Neural progenitor cell (in vitro differentiated cells): ENCODE data around the gene TCF7L2.

Experiments
- CTCF ChIP-seq: fragments of 200-600 bp; sonication (generic); IDR thresholded peaks from 2 replicates; pipeline ENCODE4 v1.5.1; 2017; ENCODE audit warnings: antibody characterized with exemption, mild to moderate bottlenecking
- EZH2phosphoT487 ChIP-seq: fragments of 200-600 bp; sonication (generic); IDR thresholded peaks from 2 replicates; pipeline ENCODE4 v1.6.1; 2017; ENCODE audit warnings: antibody characterized with exemption

DNA sequence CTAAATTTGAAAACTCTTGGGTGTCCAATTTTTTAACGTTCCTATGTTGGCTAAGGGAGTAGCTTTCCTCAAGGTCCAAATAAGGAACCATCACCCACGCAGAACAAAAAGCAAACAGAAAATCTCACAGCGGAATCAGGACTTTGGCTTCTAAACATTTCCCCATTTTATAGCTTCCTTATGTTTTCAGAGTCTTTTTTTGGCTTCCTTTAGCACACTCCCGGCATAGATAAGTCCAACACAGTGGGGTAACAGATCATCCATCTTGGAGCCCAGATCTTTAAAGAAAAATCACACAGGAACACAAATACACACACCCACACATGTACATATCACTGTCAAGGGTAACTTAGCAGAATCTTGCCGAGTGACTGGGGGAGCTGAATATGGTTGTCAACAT is 4.2 kb upstream of the TCF7L2 start:
- TF ChIP-seq EZH2phosphoT487, result no peak
- no peak for TF ChIP-seq CTCF
